Transverse colon (tissue), 4 donors: ENCODE results near the gene CENPS. TPM values are rescaled to one million over a fixed set of nuclear protein-coding genes. Genes with fewer than 3 reads are reported as not detected.
"Not testable (repeated sequence)": the region's sequence is repeated elsewhere in the genome, so short reads cannot be mapped to it uniquely, and the experiment has no call there.

ENCODE experiments used
- DNase-seq: peaks from one replicate; pipeline ENCODE4 v3.0.0-alpha.2; 2019
- H3K27ac ChIP-seq, 4 donors: fragments of 200-600 bp; sonication (generic); 2 replicates each; pipeline ENCODE4 v1.5.1; 2016 to 2018; ENCODE audit warnings: inconsistent platforms in 4 of 4
- H3K27me3 ChIP-seq: fragments of 200-600 bp; sonication (generic); 2 replicates; pipeline ENCODE4 v1.5.1; 2017; ENCODE audit warnings: inconsistent platforms
- H3K36me3 ChIP-seq, 4 donors: fragments of 200-600 bp; sonication (generic); 2 replicates each; pipeline ENCODE4 v1.5.1; 2017 to 2019; ENCODE audit warnings: inconsistent platforms in 4 of 4
- H3K4me1 ChIP-seq, 4 donors: fragments of 200-600 bp; sonication (generic); 2 replicates each; pipeline ENCODE4 v1.5.1; 2017 to 2020; ENCODE audit warnings: inconsistent platforms in 4 of 4
- H3K4me3 ChIP-seq, 4 donors: fragments of 200-600 bp; sonication (generic); 1 replicate in 1 of 4; 2 replicates in 3 of 4; pipeline versions ENCODE4 v1.5.1 to v1.6.1; 2017 to 2019; ENCODE audit warnings: inconsistent platforms in 4 of 4
- H3K9me3 ChIP-seq, 2 donors: fragments of 200-600 bp; sonication (generic); 2 replicates each; pipeline ENCODE4 v1.5.1; 2017 to 2019; ENCODE audit warnings: inconsistent platforms in 2 of 2
- EP300 ChIP-seq: sonication (generic); formaldehyde crosslinking; IDR thresholded peaks from one replicate; pipeline ENCODE4 v1.6.1; 2017; ENCODE audit warnings: antibody characterized with exemption, low read depth
- POLR2A ChIP-seq: fragments of 450-650 bp; IDR thresholded peaks from one replicate; pipeline ENCODE4 v1.6.1; 2016; ENCODE audit warnings: antibody characterized with exemption, mild to moderate bottlenecking, moderate library complexity
- POLR2AphosphoS5 ChIP-seq, 3 donors: sonication (generic); formaldehyde crosslinking; IDR thresholded peaks; one replicate each; pipeline ENCODE4 v1.6.1; 2016; ENCODE audit warnings: antibody characterized with exemption in 3 of 3
- WGBS, 2 donors: methylation state at CpG; one replicate each; pipeline ENCODE4 v1.1.5; 2018; ENCODE audit warnings: low coverage in 1 of 2; 5-methylcytosine and 5-hydroxymethylcytosine counted together
- in situ Hi-C, 4 donors: fragments of 200-750 bp; cut with MboI; loops; one replicate each; pipeline versions ENCODE4 v1.15.0 to v1.15.1; 2017; ENCODE audit warnings: low sequenced_read_pairs in 3 of 4, low pct_ligation_motif_present in 1 of 4, low pct_unique_long_range_greater_than_20kb in 1 of 4
- intact Hi-C: fragments of 100-400 bp; cut with DNase I; formaldehyde crosslinking; loops from one replicate; pipeline ENCODE4 v1.15.1; 2023; ENCODE audit warnings: low total_unique reads
- total RNA-seq, 4 donors: library from RNA; depleted of rRNA; stranded (reverse); fragments of >200 nt; gene quantifications; one replicate each; pipeline ENCODE4 v1.1.0, GENCODE V29; 2016
- TF ChIP-seq, protein P1 (sequence below), 5 experiments: fragments of 200-600 bp in 3 of 5; fragments of 450-650 bp in 2 of 5; sonication (generic) in 3 of 5; IDR thresholded peaks; 1 replicate in 2 of 5; 2 replicates in 3 of 5; pipeline ENCODE4 v1.5.1; 2016 to 2017; ENCODE audit warnings: antibody characterized with exemption in 5 of 5, inconsistent platforms in 3 of 5, mild to moderate bottlenecking in 2 of 5, moderate library complexity in 1 of 5

The CENPS gene
- total RNA-seq, 4 donors from 2014 or later: 6.8 to 8.2 TPM; not detected in 2

DNA sequence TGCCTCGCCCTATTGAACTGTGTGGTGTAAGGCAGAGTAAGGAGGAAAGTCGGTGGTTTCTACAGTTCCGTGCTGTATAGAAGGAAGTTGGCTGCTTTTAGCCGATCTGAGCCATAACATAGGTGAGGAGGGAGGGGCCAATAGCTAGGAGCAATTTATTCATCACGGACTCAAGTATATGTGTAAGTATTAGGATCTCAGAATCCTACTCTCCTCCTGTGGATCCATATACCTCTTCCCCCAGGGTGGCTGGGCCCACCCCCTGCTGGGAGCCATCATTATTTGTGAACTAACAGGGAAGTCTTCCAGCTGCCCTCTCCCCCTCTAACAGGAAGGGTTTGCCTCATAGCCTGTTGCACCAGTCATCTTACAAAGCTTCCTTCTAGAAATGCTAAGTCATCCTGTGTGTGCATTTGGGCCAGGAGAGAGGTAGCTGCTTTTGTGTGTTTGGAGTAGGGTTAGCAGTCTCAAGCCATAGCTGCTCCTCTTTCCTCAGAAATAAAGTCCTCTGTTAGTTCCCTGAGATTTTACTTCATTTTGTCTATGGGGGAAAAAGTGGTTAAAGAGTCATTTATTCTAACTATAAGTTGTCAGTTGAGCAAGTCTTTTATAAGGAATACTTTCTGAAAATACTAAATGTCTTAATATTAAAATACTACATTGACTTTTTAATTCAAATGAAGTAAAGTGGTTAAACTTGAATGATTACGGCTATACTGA is 14.9 kb upstream of the CENPS start:
- 50 to 72% methylated on average over 5 to 6 of the region's 6 CpGs for WGBS, 2 donors
- no peaks in the 10 kb centered on the region for H3K9me3 ChIP-seq
- H3K27ac ChIP-seq: peak overlapping the region; percentile 25 to 56 (median 51)
- peak; percentile 15 for DNase-seq
- in situ Hi-C loops (no loop called here), intact Hi-C loops (no loop called here)
- no peaks in the 10 kb centered on the region for H3K27me3 ChIP-seq
- H3K36me3 ChIP-seq: peaks cover 0 to 60% (median 31%) of the 10 kb centered on the region in 4 donors
- no peaks in the 10 kb centered on the region for H3K4me1 ChIP-seq
- TF ChIP-seq POLR2A (no peak), POLR2AphosphoS5 (IDR thresholded peaks at IDR 0.05) (peak in 1 of 3 donors; percentile 12), EP300 (no peak)
- TF ChIP-seq, protein P1, sequence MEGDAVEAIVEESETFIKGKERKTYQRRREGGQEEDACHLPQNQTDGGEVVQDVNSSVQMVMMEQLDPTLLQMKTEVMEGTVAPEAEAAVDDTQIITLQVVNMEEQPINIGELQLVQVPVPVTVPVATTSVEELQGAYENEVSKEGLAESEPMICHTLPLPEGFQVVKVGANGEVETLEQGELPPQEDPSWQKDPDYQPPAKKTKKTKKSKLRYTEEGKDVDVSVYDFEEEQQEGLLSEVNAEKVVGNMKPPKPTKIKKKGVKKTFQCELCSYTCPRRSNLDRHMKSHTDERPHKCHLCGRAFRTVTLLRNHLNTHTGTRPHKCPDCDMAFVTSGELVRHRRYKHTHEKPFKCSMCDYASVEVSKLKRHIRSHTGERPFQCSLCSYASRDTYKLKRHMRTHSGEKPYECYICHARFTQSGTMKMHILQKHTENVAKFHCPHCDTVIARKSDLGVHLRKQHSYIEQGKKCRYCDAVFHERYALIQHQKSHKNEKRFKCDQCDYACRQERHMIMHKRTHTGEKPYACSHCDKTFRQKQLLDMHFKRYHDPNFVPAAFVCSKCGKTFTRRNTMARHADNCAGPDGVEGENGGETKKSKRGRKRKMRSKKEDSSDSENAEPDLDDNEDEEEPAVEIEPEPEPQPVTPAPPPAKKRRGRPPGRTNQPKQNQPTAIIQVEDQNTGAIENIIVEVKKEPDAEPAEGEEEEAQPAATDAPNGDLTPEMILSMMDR (IDR thresholded peaks at IDR 0.05): no peak
- H3K4me3 ChIP-seq: no peak overlapping the region

DNA sequence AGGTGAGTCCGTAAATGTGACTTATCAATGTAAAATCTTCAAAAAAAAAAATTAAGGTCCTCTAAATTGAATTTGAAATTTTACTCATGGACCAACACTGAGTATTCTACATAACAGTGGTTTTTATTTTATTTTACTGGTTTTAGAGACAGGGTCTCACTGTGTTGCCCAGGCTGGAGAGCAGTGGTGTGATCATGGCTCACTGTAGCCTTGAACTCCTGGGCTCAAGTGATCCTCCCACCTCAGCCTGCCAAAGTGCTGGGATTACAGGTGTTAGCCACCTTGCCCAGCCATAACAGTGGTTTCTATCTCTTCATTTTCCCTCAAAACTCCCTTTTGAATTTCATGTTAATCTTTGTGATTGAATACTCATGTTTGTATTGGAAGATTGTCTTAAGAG is 14.3 kb upstream of the CENPS start:
- WGBS, 2 donors: 88 to 97% methylated on average over 1 of the region's 1 CpG
- intact Hi-C loops, H3K4me1 ChIP-seq, DNase-seq, H3K4me3 ChIP-seq, H3K27me3 ChIP-seq, H3K9me3 ChIP-seq, in situ Hi-C loops: not testable (repeated sequence)
- H3K36me3 ChIP-seq: peaks cover 0 to 54% (median 30%) of the 10 kb centered on the region in 4 donors
- H3K27ac ChIP-seq: peak overlapping the region in 1 of 4 donors; percentile 54

GRCh38 chr1:10418741-10419140 is 11.5 kb upstream of the CENPS start:
- in situ Hi-C loops, H3K9me3 ChIP-seq, H3K4me3 ChIP-seq, H3K4me1 ChIP-seq, H3K27ac ChIP-seq, DNase-seq, intact Hi-C loops, H3K27me3 ChIP-seq: not testable (repeated sequence)
- 93 to 100% methylated on average over 5 to 8 of the region's 8 CpGs for WGBS, 2 donors
- peaks cover 0 to 34% (median 17%) of the 10 kb centered on the region in 4 donors for H3K36me3 ChIP-seq

DNA sequence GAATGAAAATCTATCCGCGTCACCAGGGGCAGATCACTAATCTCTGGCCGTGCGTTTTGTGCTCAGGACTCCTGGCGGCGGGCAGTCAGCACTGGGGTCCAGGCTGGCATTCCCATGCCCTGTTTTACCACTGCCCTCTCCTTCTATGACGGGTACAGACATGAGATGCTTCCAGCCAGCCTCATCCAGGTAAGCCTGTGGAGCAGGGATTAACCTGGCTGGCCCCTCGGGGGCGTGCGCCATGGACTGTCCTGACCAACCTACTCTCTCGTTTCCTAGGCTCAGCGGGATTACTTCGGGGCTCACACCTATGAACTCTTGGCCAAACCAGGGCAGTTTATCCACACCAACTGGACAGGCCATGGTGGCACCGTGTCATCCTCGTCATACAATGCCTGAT is 10.9 kb upstream of the CENPS start:
- WGBS, 2 donors: 93 to 97% methylated on average over 6 to 15 of the region's 15 CpGs
- in situ Hi-C loops (no loop called here), intact Hi-C loops (no loop called here)
- Histone ChIP-seq H3K27me3 (no peaks in the 10 kb centered on the region), H3K9me3 (no peaks in the 10 kb centered on the region), H3K4me1 (no peaks in the 10 kb centered on the region), H3K36me3 (peaks cover 0 to 33% (median 16%) of the 10 kb centered on the region in 4 donors), H3K4me3 (no peak overlapping the region), H3K27ac (no peak overlapping the region)
- no peak for DNase-seq
- no peak for TF ChIP-seq POLR2A
- TF ChIP-seq, protein P1 (IDR thresholded peaks at IDR 0.05): no peak

GRCh38 chr1:10421637-10422036 is 8.6 kb upstream of the CENPS start:
- H3K27me3 ChIP-seq: no peaks in the 10 kb centered on the region
- in situ Hi-C loops (loop anchor here in 1 of 4 donors (10.0 kb wide), 1 partner anchor 47 kb away; no protein-coding TSS in a partner anchor), intact Hi-C loops (no loop called here)
- H3K36me3 ChIP-seq: peaks cover 0 to 33% (median 16%) of the 10 kb centered on the region in 4 donors
- no peak overlapping the region for H3K27ac ChIP-seq
- DNase-seq: no peak
- no peaks in the 10 kb centered on the region for H3K4me1 ChIP-seq
- H3K4me3 ChIP-seq: no peak overlapping the region
- TF ChIP-seq EP300 (no peak), POLR2AphosphoS5 (IDR thresholded peaks at IDR 0.05) (no peak), POLR2A (no peak)
- TF ChIP-seq, protein P1 (IDR thresholded peaks at IDR 0.05): no peak
- WGBS, 2 donors: 97% methylated on average over 5 of the region's 5 CpGs; no CpG with 5 or more reads in 1 of the 2 donors
- H3K9me3 ChIP-seq: no peaks in the 10 kb centered on the region
